Effector CD8-positive, alpha-beta T cell (primary cell): ENCODE data around the gene C8B.

Experiments
- DNase-seq: peaks from one replicate; lab custom pipeline; 2025; lab: John Stamatoyannopoulos, UW
- total RNA-seq, 4 experiments: gene quantifications; one replicate each; lab custom pipeline; 2026; lab: John Stamatoyannopoulos, UW

Gene C8B
- 0 to 0.18 (median 0) reads per million in 4 experiments for total RNA-seq

DNA sequence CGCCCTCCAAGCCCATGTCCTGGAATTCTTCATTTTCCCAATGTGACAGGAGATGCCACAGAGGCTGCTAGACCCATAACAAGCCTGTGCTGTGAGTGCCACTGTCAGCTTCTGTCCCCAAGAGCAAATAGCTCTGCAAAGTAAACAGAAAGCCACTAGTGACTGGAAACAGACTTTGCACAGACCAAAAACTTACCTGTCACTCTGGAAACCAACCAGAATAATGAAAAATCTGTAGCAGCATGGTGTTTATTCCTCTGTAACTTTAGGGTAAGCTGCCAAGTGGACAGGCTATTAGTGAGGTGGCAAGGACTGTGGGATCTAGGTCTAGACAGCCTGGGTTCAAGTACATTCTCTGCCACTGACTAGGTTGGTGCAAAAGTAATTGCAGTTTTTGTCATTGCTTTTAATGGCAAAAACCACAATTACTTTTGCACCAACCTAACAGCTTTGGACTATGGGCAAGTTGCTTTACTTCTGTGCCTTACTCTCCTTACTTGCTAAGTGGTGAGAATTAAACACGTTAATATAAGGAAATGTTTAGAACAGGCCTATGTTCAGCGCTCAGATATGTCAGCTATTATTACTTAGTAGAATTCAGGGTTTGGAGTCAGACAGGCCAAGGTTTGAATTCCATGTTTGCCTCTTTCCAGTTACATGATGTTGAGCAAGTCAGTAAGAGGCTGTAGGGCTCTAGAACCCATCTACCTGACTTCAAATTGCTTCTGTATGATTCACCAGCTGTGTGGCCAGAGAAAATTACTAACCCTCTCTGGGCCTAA lies at the start of gene C8B:
Gene C8B, minus strand, starts transcription at position 100 of the 782 bp plus-strand sequence. Its CDS starts 67 bp downstream, at position 33.
- DNase-seq: no peak

DNA sequence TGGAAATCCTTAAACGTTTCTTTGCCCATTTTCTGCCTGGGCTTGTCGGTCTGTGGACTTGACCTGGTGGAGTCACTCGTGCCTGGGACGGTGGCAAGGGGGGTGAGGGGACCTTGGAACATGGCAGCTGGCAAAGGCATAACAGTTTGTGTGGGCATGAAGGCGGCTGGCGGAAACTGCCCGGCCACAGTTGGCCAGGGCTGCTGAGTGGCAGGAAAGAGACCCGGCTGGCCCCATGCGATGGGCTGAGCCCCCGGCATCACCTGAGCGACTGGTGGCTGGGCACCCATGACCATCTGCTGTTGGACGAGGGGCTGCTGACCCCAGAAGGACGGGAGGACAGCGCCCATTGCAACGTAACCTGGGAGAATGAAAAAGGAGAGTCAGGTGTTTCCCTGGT lies 49.3 kb upstream of the C8B start:
- DNase-seq: no peak

DNA sequence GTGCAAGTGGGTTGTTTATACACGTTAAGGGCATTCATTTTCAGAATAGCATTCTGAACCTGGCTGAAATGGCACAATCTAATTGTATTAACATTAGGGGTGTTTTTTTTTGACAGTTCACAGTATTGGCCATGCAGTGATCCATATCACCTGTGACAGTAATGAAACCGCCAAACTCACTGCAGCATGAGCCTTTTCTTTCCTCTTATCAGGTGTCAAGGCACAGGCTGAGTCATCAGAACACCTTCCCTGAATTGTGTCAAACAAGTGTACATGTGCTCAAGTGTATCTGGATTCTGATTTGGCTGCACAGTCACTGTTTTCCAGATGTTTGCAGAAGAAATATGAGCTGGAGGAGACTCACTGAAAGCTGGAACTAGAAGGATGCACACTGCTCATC lies 47.7 kb upstream of the C8B start:
- no peak for DNase-seq

DNA sequence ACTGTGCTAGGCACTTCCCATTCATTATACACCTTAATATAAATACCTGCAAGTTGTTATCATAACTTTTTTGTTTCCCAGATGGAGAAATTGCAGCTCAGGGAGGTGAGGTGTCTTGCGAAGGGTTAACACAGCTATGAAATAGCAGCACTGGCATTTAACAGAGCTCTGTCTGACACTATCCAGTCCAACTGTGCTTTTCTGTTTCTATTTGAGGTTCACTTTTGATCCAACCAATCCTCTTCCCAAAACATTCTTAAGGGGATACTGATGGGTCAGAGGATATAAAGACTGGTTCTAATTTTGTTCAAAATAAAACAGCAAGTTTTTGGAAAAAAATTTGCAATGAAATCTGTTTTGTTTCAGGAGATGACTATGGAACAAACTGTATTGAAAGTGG lies 46.5 kb upstream of the C8B start:
- DNase-seq: no peak

DNA sequence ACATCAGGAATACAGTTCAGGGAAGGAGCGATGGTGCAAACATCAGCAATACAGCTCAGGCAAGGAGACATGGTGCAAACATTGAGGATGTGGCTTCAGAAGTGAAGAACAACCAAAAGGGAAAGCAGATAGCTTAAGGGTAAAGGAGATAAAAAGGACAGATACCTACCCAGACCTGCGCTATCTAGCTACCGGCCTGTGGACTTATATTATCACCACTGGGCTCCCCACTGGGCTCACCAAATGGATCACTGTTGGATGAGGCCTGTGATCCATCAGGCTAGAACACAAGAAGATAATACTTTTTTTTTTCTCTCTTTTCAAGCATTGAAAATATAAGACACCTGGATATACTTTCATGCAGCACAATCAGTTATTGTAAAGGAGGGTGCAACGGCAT lies 44.7 kb upstream of the C8B start:
- DNase-seq: no peak

DNA sequence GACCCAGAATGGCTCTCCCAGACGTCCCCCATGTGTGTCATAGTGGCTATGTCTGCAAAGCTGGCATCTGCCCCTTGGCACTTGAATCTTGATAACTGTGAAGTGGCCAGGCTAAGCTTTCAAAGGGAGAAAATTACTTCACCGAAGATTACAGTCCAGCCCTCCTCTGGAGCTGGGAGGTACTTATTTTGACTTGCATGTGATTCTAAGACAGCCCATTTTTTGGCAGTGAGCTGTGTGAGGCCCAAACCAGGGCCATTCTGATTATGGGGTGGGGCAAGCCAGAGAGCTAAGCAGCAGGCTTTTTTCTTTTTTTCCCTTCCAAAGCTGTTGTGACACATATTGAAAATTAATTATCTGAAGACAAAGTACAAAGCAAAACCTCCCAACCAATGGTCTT lies 42.1 kb upstream of the C8B start:
- no peak for DNase-seq

DNA sequence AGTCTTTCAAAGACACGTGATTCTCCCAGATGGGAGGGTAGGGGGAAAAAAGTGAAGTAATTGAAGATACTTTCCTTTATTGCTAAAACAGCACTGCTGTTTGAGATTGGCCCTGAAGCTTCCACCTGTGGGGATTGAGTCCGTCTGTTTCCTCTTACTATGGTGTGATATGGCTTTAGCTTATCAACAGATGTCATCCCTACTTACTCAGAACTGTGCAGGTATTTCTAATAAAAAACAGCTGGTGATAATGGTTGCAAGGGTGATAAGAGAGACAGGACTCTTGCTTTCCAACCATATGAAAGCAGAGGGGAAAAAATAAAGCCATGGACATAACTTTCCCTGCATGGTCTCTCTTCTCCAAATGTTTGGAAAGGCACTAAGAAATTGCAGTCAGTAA lies 41.7 kb upstream of the C8B start:
- no peak for DNase-seq

DNA sequence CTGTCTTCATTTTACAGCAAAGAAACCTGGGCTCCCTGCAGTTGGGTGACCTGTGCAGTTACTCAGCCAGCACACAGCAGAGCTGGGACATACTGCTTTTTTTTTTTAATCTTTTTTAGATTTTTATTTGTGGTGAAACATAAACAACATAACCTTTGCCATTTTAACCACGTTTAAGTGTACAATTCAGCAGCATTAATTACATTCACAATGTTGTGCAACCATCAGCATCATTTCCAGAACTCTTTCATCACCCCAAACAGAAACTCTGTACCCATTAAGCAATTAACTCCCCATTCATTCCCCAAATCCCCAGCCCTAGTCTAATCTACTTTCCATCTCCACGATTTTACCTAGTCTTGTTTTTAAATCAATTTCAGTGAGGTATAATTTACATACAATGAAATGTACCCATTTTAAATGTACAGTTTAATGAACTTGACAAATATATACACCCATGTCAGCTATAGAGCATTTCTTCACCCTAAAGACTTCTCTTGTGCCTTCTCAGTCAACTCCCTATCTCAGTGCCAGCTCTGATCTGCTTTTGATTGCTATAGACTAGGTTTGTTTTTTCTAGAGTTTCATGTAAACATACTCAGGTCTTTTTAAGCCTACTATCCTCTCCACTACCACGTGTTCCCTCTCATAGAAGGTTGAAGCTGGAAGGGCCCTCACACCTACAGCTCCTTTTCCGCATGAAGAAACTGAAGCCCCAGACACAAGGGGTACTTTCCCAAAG lies 37.8 kb upstream of the C8B start:
- DNase-seq: no peak

DNA sequence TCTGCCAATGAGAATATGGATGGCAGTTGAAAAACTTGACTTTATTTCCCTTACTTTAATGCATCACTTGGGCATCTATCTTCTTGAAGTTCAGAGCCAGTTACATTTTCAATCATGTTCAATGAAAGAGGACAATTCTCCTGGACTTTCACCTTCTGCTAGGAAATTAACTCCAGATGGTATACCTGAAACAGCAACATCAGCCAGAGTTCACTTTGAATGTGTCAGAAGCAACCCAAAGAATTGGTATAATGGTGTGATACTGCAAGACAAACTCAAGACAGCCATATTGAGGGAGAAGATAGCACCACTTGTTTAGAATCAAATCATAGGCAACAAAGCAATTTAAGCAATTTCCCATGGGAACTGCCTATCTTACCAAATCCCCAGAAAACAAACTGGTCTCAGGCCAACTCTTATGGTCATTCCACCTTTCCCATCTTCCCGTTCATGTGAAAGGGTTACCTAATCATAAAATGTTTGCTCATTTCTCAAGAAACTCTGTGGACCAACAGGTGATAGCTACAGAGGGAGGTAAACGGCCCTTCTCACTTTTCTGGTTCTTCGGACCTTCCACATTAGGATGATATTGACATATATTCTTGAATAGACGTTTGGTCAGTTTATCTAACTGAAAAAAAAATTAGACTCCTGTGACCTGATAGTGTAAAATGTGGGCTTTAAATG lies 29.7 kb upstream of the C8B start:
- no peak for DNase-seq

DNA sequence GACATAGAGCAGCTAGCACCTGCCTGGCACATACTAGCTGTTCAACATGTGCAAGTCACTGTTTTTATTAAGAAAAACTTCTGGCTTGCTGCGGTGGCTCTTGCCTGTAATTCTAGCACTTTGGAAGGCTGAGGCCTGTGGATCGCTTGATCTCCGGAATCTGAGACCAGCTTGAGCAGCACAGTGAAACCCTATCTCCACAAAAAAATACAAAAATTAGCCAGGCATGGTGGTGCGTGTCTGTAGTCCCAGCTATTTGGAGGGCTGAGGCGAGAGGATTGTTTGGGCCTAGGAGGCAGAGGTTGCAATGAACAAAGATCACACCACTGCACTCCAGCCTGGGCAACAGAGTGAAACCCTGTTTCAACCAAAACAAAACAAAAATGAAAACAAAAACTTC lies 27.7 kb upstream of the C8B start:
- no peak for DNase-seq

DNA sequence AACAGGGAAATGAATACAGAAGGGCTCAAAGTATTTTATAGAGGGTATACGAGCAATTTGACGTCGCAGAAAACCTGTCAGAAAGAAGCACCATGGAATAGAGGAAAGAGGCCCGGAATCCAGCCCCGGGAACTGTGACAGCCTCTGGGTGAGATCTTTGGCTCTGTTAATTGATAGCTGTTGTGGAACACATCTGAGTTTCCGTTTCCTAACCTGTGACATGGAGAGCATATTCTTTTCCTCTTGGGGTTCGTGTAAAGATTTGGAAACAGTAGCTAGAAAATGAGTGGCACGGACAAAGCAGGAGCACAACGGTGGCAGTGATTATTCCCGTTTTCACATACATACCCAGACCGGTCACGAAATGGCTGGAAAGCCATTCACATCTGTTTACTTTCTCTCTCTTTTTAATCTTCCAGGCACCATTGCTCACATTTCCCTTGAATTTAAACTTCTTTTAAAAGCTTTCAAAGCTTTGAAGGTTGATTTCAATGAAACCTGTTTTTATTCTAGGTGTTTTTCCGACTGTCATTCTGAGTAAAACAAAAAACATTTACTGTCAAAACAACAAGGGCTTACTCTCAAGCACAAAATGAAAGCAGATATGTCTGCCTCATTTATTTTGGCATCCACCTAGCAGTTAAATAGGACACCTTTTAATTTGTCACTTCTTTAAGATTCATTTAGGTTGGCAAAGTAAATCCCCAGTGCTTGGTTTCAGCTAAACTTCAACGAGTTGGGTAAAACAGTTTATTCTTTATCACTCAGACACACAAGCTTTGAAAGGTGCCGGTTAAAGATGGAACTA lies 26.7 kb upstream of the C8B start:
- DNase-seq: no peak

DNA sequence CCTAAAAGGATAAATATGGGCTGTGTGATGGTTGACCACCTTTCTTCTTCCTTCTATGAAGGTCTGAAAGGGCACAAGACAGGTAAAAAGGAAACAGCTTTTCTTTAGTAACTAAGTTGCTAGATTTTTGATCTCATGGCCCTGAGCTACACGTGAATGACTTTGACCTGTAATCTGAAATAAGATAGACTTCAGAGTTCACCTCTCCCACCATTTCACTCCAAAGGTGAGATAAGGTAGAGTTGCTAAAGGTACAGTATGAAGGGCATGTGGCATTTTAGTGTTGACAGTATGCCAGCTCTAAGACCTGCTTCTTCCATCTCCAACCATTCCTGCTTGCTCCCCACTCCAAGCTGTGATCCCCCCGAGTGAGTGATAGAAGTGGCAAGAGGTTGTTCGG lies 25.8 kb upstream of the C8B start:
- DNase-seq: no peak

DNA sequence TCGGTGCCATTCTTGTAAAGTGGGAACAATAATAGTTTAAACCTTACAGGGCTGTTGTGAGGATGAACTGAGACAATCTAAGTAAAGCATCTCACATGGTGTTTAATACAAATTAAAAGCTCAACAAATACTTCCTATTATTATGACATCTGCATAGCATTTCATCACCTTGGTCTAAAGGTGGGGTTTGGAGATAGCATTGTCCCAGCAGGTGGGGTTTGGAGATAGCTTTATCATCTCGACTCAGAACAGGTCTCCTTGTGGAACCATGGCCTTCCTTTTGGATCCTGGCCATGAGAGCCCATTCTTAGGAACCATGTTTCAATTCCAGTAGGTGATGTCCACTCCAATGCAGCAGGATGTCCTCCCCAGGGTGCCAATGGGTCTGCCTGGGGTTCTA lies 20.6 kb upstream of the C8B start:
- DNase-seq: no peak

DNA sequence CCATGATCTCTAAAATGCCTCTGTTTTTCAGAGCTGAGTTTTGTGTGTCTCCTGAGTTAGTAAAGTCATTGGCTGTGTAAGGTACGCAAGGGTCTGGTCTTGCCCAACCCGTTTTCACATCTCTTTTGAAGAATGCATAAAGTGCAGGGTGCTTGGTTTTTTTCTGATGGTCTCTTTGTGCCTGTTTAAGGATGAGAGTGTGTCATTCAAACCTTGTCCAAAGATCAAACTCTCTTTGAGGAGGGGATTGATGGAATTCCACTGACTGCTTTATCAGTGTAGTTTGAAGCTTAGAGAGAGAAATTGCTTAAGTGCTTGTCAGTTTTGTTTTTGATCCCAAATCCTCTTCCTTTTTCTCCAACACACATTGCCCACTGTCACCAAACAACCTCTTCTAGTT lies 20.0 kb upstream of the C8B start:
- no peak for DNase-seq

DNA sequence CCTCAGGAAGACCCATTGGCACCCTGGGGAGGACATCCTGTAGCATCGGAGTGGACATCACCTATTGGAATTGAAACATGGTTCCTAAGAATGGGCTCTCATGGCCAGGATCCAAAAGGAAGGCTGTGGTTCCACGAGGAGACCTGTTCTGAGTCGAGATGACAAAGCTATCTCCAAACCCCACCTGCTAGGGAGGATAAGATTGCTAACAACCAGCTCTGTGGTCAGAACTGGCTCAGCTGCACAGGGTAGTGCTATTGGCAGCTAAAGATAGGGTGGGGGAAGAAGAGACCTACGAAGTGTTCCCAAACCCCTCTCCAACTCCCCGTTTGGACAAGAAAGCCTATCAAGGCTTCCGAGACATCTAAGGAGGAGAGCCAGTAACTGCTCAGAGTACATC lies 17.7 kb upstream of the C8B start:
- no peak for DNase-seq

DNA sequence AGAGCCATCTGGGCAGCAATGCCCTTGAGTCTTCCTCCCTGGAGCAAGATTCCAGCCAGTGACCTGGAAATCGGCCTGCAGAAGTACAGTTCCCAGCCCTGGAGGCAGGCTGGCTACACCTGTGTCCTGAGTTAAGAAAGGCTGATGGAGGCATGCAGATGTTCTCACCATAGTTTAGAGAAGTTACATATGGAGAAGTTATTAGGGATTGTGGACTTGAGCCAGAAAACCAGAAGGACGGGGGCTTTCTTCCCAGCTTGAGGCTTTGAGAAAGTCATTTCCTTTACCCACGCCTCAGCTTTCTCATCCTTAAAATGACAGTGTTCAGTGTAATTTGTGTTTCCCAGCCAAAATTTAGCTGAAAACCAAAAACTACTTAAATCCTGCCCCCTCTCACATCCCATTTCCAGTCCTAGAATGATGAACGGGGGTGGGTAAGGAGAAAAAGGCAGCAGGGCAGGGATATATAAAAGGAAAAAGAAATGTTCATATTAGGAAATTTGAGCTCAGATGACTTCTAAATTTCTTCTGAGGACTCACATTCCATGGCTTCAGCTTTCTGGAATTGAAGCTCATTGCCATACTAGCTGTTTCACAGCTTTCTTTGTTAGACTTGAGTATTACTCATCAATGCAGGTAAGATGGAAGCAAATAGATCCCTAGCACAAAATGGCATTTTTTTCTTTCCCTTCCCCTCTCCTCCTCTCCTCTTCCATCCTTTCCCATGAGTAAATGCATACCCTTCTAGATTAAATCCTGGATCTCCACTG lies 14.4 kb upstream of the C8B start:
- no peak for DNase-seq

DNA sequence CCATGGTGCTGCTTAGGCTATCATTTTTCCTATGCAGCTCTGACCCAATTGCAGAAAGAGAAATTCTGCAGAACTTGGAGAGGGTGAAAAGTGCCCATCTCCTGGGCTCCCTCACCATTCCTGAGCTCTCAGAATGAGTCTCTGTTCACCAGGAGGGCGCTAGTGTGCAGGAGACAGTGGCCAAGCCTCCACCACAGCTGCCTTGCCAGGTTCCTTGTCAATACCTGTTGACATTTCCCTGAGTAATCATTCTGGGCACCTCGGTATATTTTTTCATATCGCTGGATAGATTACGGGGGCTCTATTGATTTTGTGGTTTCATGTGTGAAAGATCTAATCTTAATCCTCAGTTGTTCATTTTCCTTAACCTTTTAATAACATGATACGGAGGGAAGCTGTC lies 13.0 kb upstream of the C8B start:
- DNase-seq: no peak

DNA sequence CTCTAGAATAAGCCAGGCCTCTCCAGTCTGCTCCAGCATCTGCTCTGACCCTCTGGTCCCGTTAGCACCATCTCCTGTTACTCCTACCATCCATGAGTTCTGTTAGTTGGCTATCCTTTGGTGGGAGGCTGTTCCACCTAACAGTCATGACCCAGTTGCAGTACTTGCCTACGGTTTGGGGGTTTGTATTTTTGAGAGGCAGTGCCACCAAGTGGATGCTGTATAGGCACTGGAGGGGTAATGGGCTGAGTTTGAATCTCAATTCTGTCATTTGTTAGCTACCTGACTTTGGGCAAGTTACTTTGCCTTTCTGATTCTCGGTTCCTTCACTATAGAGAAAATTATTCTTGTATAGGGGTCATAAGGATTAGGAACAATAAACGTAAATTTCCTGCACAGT lies 12.1 kb upstream of the C8B start:
- DNase-seq: no peak

DNA sequence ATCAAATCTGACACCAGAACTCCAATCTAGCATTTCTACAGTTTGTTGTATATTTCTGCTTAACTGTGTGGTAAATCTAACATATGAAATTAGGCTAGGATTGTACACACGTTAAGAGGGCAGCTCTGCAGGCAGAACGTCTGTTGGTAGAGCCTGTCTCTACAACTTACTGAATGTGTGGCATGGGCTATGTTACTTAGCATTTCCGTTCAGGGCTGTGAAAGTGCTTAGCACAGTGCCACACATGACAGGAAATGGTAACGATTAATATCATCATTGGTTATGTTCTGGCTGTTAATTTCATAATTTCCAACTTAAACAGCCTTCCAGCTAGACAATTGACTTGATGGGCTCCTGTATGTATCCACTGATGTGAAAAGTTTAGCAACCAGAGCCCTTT lies 9.6 kb upstream of the C8B start:
- DNase-seq: no peak

DNA sequence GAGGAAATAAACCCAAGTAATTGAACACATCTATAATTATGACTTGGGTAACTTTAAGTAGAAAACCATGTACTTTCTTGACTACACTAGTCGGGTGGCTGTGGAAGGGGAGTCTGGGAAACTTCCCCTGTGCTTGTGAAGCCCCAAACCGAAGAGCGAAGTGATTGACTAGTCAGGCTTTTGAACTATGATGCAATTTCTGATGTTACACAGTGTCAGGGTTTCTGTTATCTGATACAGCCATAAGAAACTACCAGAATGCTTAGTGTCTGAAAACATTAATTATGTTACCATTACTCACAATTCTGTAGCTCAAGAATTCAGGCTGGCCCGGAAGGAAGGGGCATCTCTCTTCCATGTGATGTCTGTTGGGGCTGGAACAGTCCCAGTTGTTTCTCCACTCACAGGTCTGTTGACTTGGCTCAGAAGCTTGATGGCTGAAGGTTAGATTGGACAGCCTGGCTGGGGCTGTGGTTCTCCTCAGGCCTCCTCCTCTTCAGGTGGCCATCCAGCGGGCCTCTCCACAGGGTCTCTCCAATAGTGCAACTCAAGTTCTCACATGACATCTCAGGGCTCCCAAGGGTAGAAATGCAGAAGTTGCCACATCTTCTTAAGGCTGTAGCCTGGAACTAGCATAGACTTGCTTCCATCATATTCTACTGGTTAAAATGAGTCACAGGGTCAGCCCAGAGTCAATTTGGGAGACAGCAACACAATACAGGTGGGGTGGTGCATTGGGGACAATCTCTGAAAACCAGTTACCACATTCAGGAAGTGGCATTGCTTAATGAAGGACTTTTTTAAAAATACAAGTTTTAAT lies 8.3 kb upstream of the C8B start:
- DNase-seq: no peak
